ENCODE results near the gene TCERG1L.

TCERG1L gene

GRCh38 chr10:131259535-131259934 lies 52.0 kb downstream of the TCERG1L start:
- no peaks in the 10 kb centered on the region for H3K9me3 ChIP-seq (ENCODE audit: control insufficient read depth, insufficient read depth, low read depth, low read length)
- no peak overlapping the region for H3K9ac ChIP-seq (ENCODE audit: low read length)
- H3K36me3 ChIP-seq (ENCODE audit: control insufficient read depth, insufficient read depth, low read length): no peaks in the 10 kb centered on the region
- H3K4me3 ChIP-seq (ENCODE audit: low read depth, low read length): no peak overlapping the region
- no peak overlapping the region for H3K27ac ChIP-seq (ENCODE audit: low read depth, low read length)
- no peaks in the 10 kb centered on the region; the same call in 1 of the 2 replicates for H3K4me1 ChIP-seq (ENCODE audit: control insufficient read depth, insufficient read depth, low read length)
- H3K27me3 ChIP-seq (ENCODE audit: control insufficient read depth, insufficient read depth, low read length): no peaks in the 10 kb centered on the region

- Histone ChIP-seq H3K9me3 (ENCODE audit: control insufficient read depth, insufficient read depth, low read depth, low read length) (no peaks in the 10 kb centered on the region), H3K4me3 (ENCODE audit: low read depth, low read length) (no peak overlapping the region), H3K9ac (ENCODE audit: low read length) (no peak overlapping the region), H3K4me1 (ENCODE audit: control insufficient read depth, insufficient read depth, low read length) (no peaks in the 10 kb centered on the region; the same call in 1 of the 2 replicates), H3K27ac (ENCODE audit: low read depth, low read length) (no peak overlapping the region), H3K36me3 (ENCODE audit: control insufficient read depth, insufficient read depth, low read length) (no peaks in the 10 kb centered on the region), H3K27me3 (ENCODE audit: control insufficient read depth, insufficient read depth, low read length) (no peaks in the 10 kb centered on the region)
These were observed 53.3 kb downstream of the TCERG1L start for GRCh38 chr10:131258256-131258655.

GRCh38 chr10:131257027-131257426 lies 54.5 kb downstream of the TCERG1L start:
- Histone ChIP-seq H3K9ac (ENCODE audit: low read length) (no peak overlapping the region), H3K4me3 (ENCODE audit: low read depth, low read length) (no peak overlapping the region), H3K36me3 (ENCODE audit: control insufficient read depth, insufficient read depth, low read length) (no peaks in the 10 kb centered on the region), H3K9me3 (ENCODE audit: control insufficient read depth, insufficient read depth, low read depth, low read length) (no peaks in the 10 kb centered on the region), H3K4me1 (ENCODE audit: control insufficient read depth, insufficient read depth, low read length) (no peaks in the 10 kb centered on the region; the same call in 1 of the 2 replicates), H3K27me3 (ENCODE audit: control insufficient read depth, insufficient read depth, low read length) (no peaks in the 10 kb centered on the region), H3K27ac (ENCODE audit: low read depth, low read length) (no peak overlapping the region)

- no peaks in the 10 kb centered on the region for H3K36me3 ChIP-seq (ENCODE audit: control insufficient read depth, insufficient read depth, low read length)
- H3K27ac ChIP-seq (ENCODE audit: low read depth, low read length): no peak overlapping the region
- H3K9ac ChIP-seq (ENCODE audit: low read length): no peak overlapping the region
- H3K27me3 ChIP-seq (ENCODE audit: control insufficient read depth, insufficient read depth, low read length): no peaks in the 10 kb centered on the region
- no peaks in the 10 kb centered on the region for H3K9me3 ChIP-seq (ENCODE audit: control insufficient read depth, insufficient read depth, low read depth, low read length)
- peaks cover 16% of the 10 kb centered on the region for H3K4me1 ChIP-seq (ENCODE audit: control insufficient read depth, insufficient read depth, low read length)
- no peak overlapping the region for H3K4me3 ChIP-seq (ENCODE audit: low read depth, low read length)
These were observed 56.7 kb downstream of the TCERG1L start for GRCh38 chr10:131254859-131255252.

- H3K27ac ChIP-seq (ENCODE audit: low read depth, low read length): no peak overlapping the region
- H3K4me1 ChIP-seq (ENCODE audit: control insufficient read depth, insufficient read depth, low read length): peaks cover 23% of the 10 kb centered on the region
- no peaks in the 10 kb centered on the region for H3K9me3 ChIP-seq (ENCODE audit: control insufficient read depth, insufficient read depth, low read depth, low read length)
- H3K9ac ChIP-seq (ENCODE audit: low read length): no peak overlapping the region
- no peaks in the 10 kb centered on the region for H3K36me3 ChIP-seq (ENCODE audit: control insufficient read depth, insufficient read depth, low read length)
- no peak overlapping the region for H3K4me3 ChIP-seq (ENCODE audit: low read depth, low read length)
- no peaks in the 10 kb centered on the region for H3K27me3 ChIP-seq (ENCODE audit: control insufficient read depth, insufficient read depth, low read length)
These were observed 57.3 kb downstream of the TCERG1L start for GRCh38 chr10:131253931-131254858.

GRCh38 chr10:131252567-131253276 lies 58.8 kb downstream of the TCERG1L start:
- Histone ChIP-seq H3K4me1 (ENCODE audit: control insufficient read depth, insufficient read depth, low read length) (peaks cover 30% of the 10 kb centered on the region), H3K4me3 (ENCODE audit: low read depth, low read length) (no peak overlapping the region), H3K36me3 (ENCODE audit: control insufficient read depth, insufficient read depth, low read length) (no peaks in the 10 kb centered on the region), H3K9me3 (ENCODE audit: control insufficient read depth, insufficient read depth, low read depth, low read length) (no peaks in the 10 kb centered on the region), H3K27me3 (ENCODE audit: control insufficient read depth, insufficient read depth, low read length) (no peaks in the 10 kb centered on the region), H3K9ac (ENCODE audit: low read length) (no peak overlapping the region), H3K27ac (ENCODE audit: low read depth, low read length) (no peak overlapping the region)

GRCh38 chr10:131251146-131251541 lies 60.4 kb downstream of the TCERG1L start:
- Histone ChIP-seq H3K27me3 (ENCODE audit: control insufficient read depth, insufficient read depth, low read length) (no peaks in the 10 kb centered on the region), H3K27ac (ENCODE audit: low read depth, low read length) (no peak overlapping the region), H3K4me3 (ENCODE audit: low read depth, low read length) (no peak overlapping the region), H3K9me3 (ENCODE audit: control insufficient read depth, insufficient read depth, low read depth, low read length) (no peaks in the 10 kb centered on the region), H3K36me3 (ENCODE audit: control insufficient read depth, insufficient read depth, low read length) (no peaks in the 10 kb centered on the region), H3K9ac (ENCODE audit: low read length) (peak overlapping the region; percentile 28), H3K4me1 (ENCODE audit: control insufficient read depth, insufficient read depth, low read length) (peaks cover 30% of the 10 kb centered on the region)

- H3K9ac ChIP-seq (ENCODE audit: low read length): peak overlapping the region; percentile 28
- H3K27ac ChIP-seq (ENCODE audit: low read depth, low read length): no peak overlapping the region; the same call in 1 of the 2 replicates
- H3K36me3 ChIP-seq (ENCODE audit: control insufficient read depth, insufficient read depth, low read length): no peaks in the 10 kb centered on the region
- no peak overlapping the region for H3K4me3 ChIP-seq (ENCODE audit: low read depth, low read length)
- peaks cover 30% of the 10 kb centered on the region for H3K4me1 ChIP-seq (ENCODE audit: control insufficient read depth, insufficient read depth, low read length)
- H3K27me3 ChIP-seq (ENCODE audit: control insufficient read depth, insufficient read depth, low read length): no peaks in the 10 kb centered on the region
- no peaks in the 10 kb centered on the region for H3K9me3 ChIP-seq (ENCODE audit: control insufficient read depth, insufficient read depth, low read depth, low read length)
These were observed 60.9 kb downstream of the TCERG1L start for GRCh38 chr10:131250454-131251145.

GRCh38 chr10:131249955-131250344 lies 61.6 kb downstream of the TCERG1L start:
- peak overlapping the region; percentile 28 for H3K9ac ChIP-seq (ENCODE audit: low read length)
- peaks cover 30% of the 10 kb centered on the region for H3K4me1 ChIP-seq (ENCODE audit: control insufficient read depth, insufficient read depth, low read length)
- no peak overlapping the region; the same call in 1 of the 2 replicates for H3K27ac ChIP-seq (ENCODE audit: low read depth, low read length)
- H3K36me3 ChIP-seq (ENCODE audit: control insufficient read depth, insufficient read depth, low read length): no peaks in the 10 kb centered on the region
- H3K9me3 ChIP-seq (ENCODE audit: control insufficient read depth, insufficient read depth, low read depth, low read length): no peaks in the 10 kb centered on the region
- H3K4me3 ChIP-seq (ENCODE audit: low read depth, low read length): no peak overlapping the region
- no peaks in the 10 kb centered on the region for H3K27me3 ChIP-seq (ENCODE audit: control insufficient read depth, insufficient read depth, low read length)

GRCh38 chr10:131249238-131249954 lies 62.1 kb downstream of the TCERG1L start:
- Histone ChIP-seq H3K9me3 (ENCODE audit: control insufficient read depth, insufficient read depth, low read depth, low read length) (no peaks in the 10 kb centered on the region), H3K4me3 (ENCODE audit: low read depth, low read length) (no peak overlapping the region), H3K27me3 (ENCODE audit: control insufficient read depth, insufficient read depth, low read length) (no peaks in the 10 kb centered on the region), H3K9ac (ENCODE audit: low read length) (no peak overlapping the region), H3K36me3 (ENCODE audit: control insufficient read depth, insufficient read depth, low read length) (no peaks in the 10 kb centered on the region), H3K27ac (ENCODE audit: low read depth, low read length) (no peak overlapping the region), H3K4me1 (ENCODE audit: control insufficient read depth, insufficient read depth, low read length) (peaks cover 30% of the 10 kb centered on the region)
